ENCODE data around the gene GFI1B. TPM values are rescaled to one million over a fixed set of nuclear protein-coding genes. Genes with fewer than 3 reads are reported as not detected.

The GFI1B gene
- total and polyA plus RNA-seq, 10 of the 15 experiments (the other 5 are each of a cell fraction or from before 2014, with no cell fraction given), result 0.04 to 0.11 (median 0.05) TPM; not detected in 7

DNA sequence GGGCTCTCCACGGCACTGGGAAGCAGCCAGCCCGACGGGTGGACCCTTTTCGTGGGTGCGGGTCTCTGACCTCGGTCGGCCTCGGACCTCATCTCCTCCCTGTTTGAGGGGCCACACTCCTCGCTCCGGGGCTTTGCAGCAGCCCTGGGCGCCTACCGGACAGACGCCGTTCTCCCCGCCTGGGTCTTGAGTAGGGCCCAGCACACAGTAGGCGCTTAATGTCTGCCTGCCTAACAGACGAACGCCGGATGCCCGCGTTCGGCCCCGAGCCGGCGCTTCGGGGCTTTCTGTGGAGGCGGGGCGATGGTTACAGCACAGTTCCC lies 51.5 kb downstream of the GFI1B start (continued):
- TF ChIP-seq TARDBP (IDR thresholded peaks at IDR 0.05; ENCODE audit: borderline replicate concordance), result no peak
- no peak for TF ChIP-seq SREBF1 (IDR thresholded peaks at IDR 0.05; ENCODE audit: low read length)
- TF ChIP-seq GATAD2B (conservative IDR thresholded peaks at IDR 0.05; ENCODE audit: low read depth), result 0 out of 2 replicates have a peak, but pooled peaks have one; percentile 35
- no peak for TF ChIP-seq NFIC (IDR thresholded peaks at IDR 0.05; ENCODE audit: low read depth, low read length)
- no peak for TF ChIP-seq SMC3 (IDR thresholded peaks at IDR 0.05; ENCODE audit: borderline replicate concordance, low read length)
- no peak for TF ChIP-seq EED (IDR thresholded peaks at IDR 0.05; ENCODE audit: low read depth)
- TF ChIP-seq IKZF2 (IDR thresholded peaks at IDR 0.05), result no peak
- TF ChIP-seq LARP7 (IDR thresholded peaks at IDR 0.05), result peak; percentile 28; the same call in 1 of the 2 replicates
- TF ChIP-seq ESRRA (IDR thresholded peaks at IDR 0.05; ENCODE audit: low read length), result no peak
- TF ChIP-seq NR2F1 (conservative IDR thresholded peaks at IDR 0.05), result no peak; the same call in 1 of the 2 replicates
- no peak for TF ChIP-seq CREB1 (IDR thresholded peaks at IDR 0.05; ENCODE audit: low read depth)
- TF ChIP-seq BCL3 (IDR thresholded peaks at IDR 0.05; ENCODE audit: borderline replicate concordance, insufficient read depth, low read depth, low read length, poor library complexity, severe bottlenecking), result no peak
- no peak for TF ChIP-seq RBBP5 (conservative IDR thresholded peaks at IDR 0.05)
- no peak for TF ChIP-seq USF1 (IDR thresholded peaks at IDR 0.05; ENCODE audit: borderline replicate concordance, extremely low read length, insufficient read depth, low read depth, low read length)
- no peak for TF ChIP-seq ZBTB40 (IDR thresholded peaks at IDR 0.05; ENCODE audit: borderline replicate concordance)
- TF ChIP-seq MEF2A (IDR thresholded peaks at IDR 0.05; ENCODE audit: insufficient read depth, low read depth, low read length), result no peak
- TF ChIP-seq POLR2AphosphoS2 (IDR thresholded peaks at IDR 0.05; ENCODE audit: low read depth, low read length), result no peak
- no peak for TF ChIP-seq NBN (IDR thresholded peaks at IDR 0.05)
- TF ChIP-seq SMARCA5 (IDR thresholded peaks at IDR 0.05), result 0 out of 2 replicates have a peak, but pooled peaks have one; percentile 48
- no peak for TF ChIP-seq SRF (IDR thresholded peaks at IDR 0.05; ENCODE audit: low read depth in 2 of 2, low read length in 2 of 2)
- TF ChIP-seq ATF2 (IDR thresholded peaks at IDR 0.05; ENCODE audit: low read length), result no peak
- no peak for TF ChIP-seq RUNX3 (IDR thresholded peaks at IDR 0.05; ENCODE audit: low read length)
- no peak for TF ChIP-seq E2F8 (IDR thresholded peaks at IDR 0.05; ENCODE audit: low read depth, partially characterized antibody)

Data from GM12878 (cell line).